Body of pancreas (tissue), 4 donors: ENCODE measurements around the gene OST4. TPM values are rescaled to one million over a fixed set of nuclear protein-coding genes. Genes with fewer than 3 reads are reported as not detected.
A peak's percentile ranks its signal among the peaks of the same experiment; 100 is the strongest.

Experiments
- ATAC-seq: fragments of 150-250 bp; one replicate; pipeline ENCODE4 v1.9.1; 2016
- DNase-seq, 4 donors: peaks; one replicate each; pipeline ENCODE4 v3.0.0-alpha.2; 2019
- H3K27ac ChIP-seq, 4 donors: fragments of 200-600 bp; sonication (generic); 1 replicate in 3 of 4; 2 replicates in 1 of 4; pipeline versions ENCODE4 v1.5.1 to v1.6.1; 2016 to 2019; ENCODE audit warnings: mild to moderate bottlenecking in 1 of 4, mixed read lengths in 1 of 4, moderate library complexity in 1 of 4
- H3K27me3 ChIP-seq, 2 donors: fragments of 200-600 bp; sonication (generic); one replicate each; pipeline ENCODE4 v1.6.0; 2016; ENCODE audit warnings: mild to moderate bottlenecking in 1 of 2
- H3K36me3 ChIP-seq, 2 donors: fragments of 200-600 bp; sonication (generic); replicated peaks in 1 of 2; 2 replicates each; pipeline ENCODE4 v1.5.1; 2016; ENCODE audit warnings: low read depth in 2 of 2; ENCODE audit not compliant: insufficient read depth in 1 of 2
- H3K4me1 ChIP-seq: fragments of 200-600 bp; sonication (generic); one replicate; pipeline ENCODE4 v1.6.0; 2016
- H3K4me3 ChIP-seq, 2 donors: fragments of 200-600 bp; sonication (generic); 1 replicate in 1 of 2; 2 replicates in 1 of 2; pipeline ENCODE4 v1.5.1; 2016 to 2019
- H3K9me3 ChIP-seq, 3 donors: fragments of 200-600 bp; sonication (generic); 1 replicate in 2 of 3; 2 replicates in 1 of 3; pipeline ENCODE4 v1.5.1; 2016
- POLR2A ChIP-seq, 3 donors: fragments of 450-650 bp; IDR thresholded peaks; one replicate each; pipeline ENCODE4 v1.6.1; 2016; ENCODE audit warnings: antibody characterized with exemption in 3 of 3, mild to moderate bottlenecking in 2 of 3
- WGBS, 2 donors: methylation state at CpG; one replicate each; pipeline ENCODE4 v1.1.5; 2017; 5-methylcytosine and 5-hydroxymethylcytosine counted together
- intact Hi-C: fragments of 100-400 bp; cut with DNase I; formaldehyde crosslinking; loops from one replicate; pipeline ENCODE4 v1.15.1; 2023
- total RNA-seq, 2 donors: library from RNA; depleted of rRNA; stranded (reverse); fragments of >200 nt; gene quantifications; one replicate each; pipeline ENCODE4 v1.1.0, GENCODE V29; 2016
- TF ChIP-seq, protein P1 (sequence below), 7 experiments: fragments of 450-650 bp in 4 of 7; fragments of 200-600 bp in 3 of 7; sonication (generic) in 3 of 7; IDR thresholded peaks; one replicate each; pipeline ENCODE4 v1.5.1; 2016 to 2019; ENCODE audit warnings: antibody characterized with exemption in 7 of 7

OST4 gene
- total RNA-seq, 2 donors from 2014 or later = 103 to 129 TPM

DNA sequence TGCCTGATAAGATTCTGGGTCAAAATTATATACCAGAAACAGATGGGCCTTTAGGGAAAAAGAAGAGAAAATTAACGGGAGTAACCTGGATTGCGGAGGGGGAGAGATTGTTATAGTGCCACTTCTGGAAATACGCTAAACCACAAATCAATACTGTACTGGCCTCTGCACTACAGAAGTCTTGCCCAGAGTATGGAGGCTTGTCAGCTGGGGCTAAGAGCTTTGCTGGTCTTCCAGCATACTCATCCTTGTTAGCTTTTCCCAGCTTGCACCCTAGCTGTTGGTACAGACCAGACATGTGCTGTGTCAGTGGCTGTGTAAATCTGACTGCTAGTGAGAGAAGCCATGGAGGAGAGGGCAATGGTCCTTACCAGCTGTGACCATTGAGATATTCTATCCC, 11.1 kb downstream of the OST4 start:
- 52 to 68% methylated on average over 3 of the region's 3 CpGs for WGBS, 2 donors
- ATAC-seq (no peak), DNase-seq (no peak)
- Histone ChIP-seq H3K27me3 (no peaks in the 10 kb centered on the region), H3K27ac (peak overlapping the region in 1 of 4 donors; percentile 42), H3K4me3 (no peak overlapping the region), H3K9me3 (no peaks in the 10 kb centered on the region), H3K4me1 (peaks cover 15% of the 10 kb centered on the region), H3K36me3 (peaks cover 0 to 2% of the 10 kb centered on the region in 2 donors)
- intact Hi-C loops = no loop called here
- TF ChIP-seq POLR2A (IDR thresholded peaks at IDR 0.05) = no peak
- TF ChIP-seq, protein P1, sequence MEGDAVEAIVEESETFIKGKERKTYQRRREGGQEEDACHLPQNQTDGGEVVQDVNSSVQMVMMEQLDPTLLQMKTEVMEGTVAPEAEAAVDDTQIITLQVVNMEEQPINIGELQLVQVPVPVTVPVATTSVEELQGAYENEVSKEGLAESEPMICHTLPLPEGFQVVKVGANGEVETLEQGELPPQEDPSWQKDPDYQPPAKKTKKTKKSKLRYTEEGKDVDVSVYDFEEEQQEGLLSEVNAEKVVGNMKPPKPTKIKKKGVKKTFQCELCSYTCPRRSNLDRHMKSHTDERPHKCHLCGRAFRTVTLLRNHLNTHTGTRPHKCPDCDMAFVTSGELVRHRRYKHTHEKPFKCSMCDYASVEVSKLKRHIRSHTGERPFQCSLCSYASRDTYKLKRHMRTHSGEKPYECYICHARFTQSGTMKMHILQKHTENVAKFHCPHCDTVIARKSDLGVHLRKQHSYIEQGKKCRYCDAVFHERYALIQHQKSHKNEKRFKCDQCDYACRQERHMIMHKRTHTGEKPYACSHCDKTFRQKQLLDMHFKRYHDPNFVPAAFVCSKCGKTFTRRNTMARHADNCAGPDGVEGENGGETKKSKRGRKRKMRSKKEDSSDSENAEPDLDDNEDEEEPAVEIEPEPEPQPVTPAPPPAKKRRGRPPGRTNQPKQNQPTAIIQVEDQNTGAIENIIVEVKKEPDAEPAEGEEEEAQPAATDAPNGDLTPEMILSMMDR (IDR thresholded peaks at IDR 0.05) = no peak

GRCh38 chr2:27059141-27059820, 12.2 kb downstream of the OST4 start:
- Histone ChIP-seq H3K27me3 (no peaks in the 10 kb centered on the region), H3K36me3 (peaks cover 0 to 2% of the 10 kb centered on the region in 2 donors), H3K4me1 (peaks cover 15% of the 10 kb centered on the region), H3K27ac (peak overlapping the region in 3 of 4 donors; percentile 31 to 50 (median 42)), H3K4me3 (no peak overlapping the region), H3K9me3 (no peaks in the 10 kb centered on the region)
- intact Hi-C loops = no loop called here
- ATAC-seq = peak; percentile 54
- 28 to 38% methylated on average over 4 to 15 of the region's 15 CpGs for WGBS, 2 donors
- no peak for TF ChIP-seq POLR2A (IDR thresholded peaks at IDR 0.05)
- TF ChIP-seq, protein P1 (IDR thresholded peaks at IDR 0.05) = no peak
- DNase-seq = peak in 3 of 4 donors; percentile 35 to 52 (median 42)

- ATAC-seq = no peak
- H3K4me1 ChIP-seq = peaks cover 15% of the 10 kb centered on the region
- no peak for DNase-seq
- 88 to 96% methylated on average over 10 of the region's 10 CpGs for WGBS, 2 donors
- H3K36me3 ChIP-seq = peaks cover 0 to 2% of the 10 kb centered on the region in 2 donors
- no peaks in the 10 kb centered on the region for H3K27me3 ChIP-seq
- intact Hi-C loops = no loop called here
- H3K9me3 ChIP-seq = no peaks in the 10 kb centered on the region
- no peak overlapping the region for H3K27ac ChIP-seq
- TF ChIP-seq, protein P1 (IDR thresholded peaks at IDR 0.05) = no peak
- no peak for TF ChIP-seq POLR2A (IDR thresholded peaks at IDR 0.05)
- no peak overlapping the region for H3K4me3 ChIP-seq
Observed at GRCh38 chr2:27058210-27058609, 13.2 kb downstream of the OST4 start.

GRCh38 chr2:27057184-27057583, 14.3 kb downstream of the OST4 start:
- Histone ChIP-seq H3K4me1 (peaks cover 21% of the 10 kb centered on the region), H3K4me3 (no peak overlapping the region), H3K9me3 (no peaks in the 10 kb centered on the region), H3K27ac (no peak overlapping the region), H3K27me3 (no peaks in the 10 kb centered on the region), H3K36me3 (peaks cover 0 to 2% of the 10 kb centered on the region in 2 donors)
- 88 to 93% methylated on average over 6 of the region's 6 CpGs for WGBS, 2 donors
- ATAC-seq (no peak), DNase-seq (no peak)
- TF ChIP-seq POLR2A (IDR thresholded peaks at IDR 0.05) = no peak
- TF ChIP-seq, protein P1 (IDR thresholded peaks at IDR 0.05) = no peak
- intact Hi-C loops = no loop called here

- Histone ChIP-seq H3K36me3 (peaks cover 0 to 2% of the 10 kb centered on the region in 2 donors), H3K27me3 (no peaks in the 10 kb centered on the region), H3K4me1 (peaks cover 25% of the 10 kb centered on the region), H3K27ac (no peak overlapping the region), H3K4me3 (no peak overlapping the region), H3K9me3 (no peaks in the 10 kb centered on the region)
- DNase-seq (no peak), ATAC-seq (no peak)
- intact Hi-C loops = no loop called here
- TF ChIP-seq, protein P1 (IDR thresholded peaks at IDR 0.05) = no peak
- TF ChIP-seq POLR2A (IDR thresholded peaks at IDR 0.05) = no peak
- WGBS, 2 donors = 92 to 96% methylated on average over 11 of the region's 11 CpGs
Observed at GRCh38 chr2:27054721-27055120, 16.7 kb downstream of the OST4 start.
